ENCODE results near the gene LCNL1.

Gene LCNL1

DNA sequence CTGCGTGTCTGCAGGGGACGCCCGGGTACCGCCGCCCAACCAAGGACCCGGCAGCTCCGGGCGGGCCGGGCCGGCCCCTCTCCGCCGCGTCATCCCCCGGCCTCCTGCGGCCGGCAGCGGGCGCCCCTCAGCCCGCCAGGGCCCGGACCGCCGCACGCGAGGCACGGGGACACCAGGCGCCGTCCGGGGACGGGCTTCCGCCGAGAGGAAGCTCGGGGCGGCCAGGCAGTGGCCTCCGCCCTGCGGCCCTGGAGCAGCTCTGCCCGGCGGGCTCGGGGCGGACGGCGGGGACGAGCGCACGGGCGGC lies 38.6 kb upstream of the LCNL1 start:
- TF ChIP-seq, protein P1, sequence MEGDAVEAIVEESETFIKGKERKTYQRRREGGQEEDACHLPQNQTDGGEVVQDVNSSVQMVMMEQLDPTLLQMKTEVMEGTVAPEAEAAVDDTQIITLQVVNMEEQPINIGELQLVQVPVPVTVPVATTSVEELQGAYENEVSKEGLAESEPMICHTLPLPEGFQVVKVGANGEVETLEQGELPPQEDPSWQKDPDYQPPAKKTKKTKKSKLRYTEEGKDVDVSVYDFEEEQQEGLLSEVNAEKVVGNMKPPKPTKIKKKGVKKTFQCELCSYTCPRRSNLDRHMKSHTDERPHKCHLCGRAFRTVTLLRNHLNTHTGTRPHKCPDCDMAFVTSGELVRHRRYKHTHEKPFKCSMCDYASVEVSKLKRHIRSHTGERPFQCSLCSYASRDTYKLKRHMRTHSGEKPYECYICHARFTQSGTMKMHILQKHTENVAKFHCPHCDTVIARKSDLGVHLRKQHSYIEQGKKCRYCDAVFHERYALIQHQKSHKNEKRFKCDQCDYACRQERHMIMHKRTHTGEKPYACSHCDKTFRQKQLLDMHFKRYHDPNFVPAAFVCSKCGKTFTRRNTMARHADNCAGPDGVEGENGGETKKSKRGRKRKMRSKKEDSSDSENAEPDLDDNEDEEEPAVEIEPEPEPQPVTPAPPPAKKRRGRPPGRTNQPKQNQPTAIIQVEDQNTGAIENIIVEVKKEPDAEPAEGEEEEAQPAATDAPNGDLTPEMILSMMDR (IDR thresholded peaks at IDR 0.05; ENCODE audit: poor library complexity, severe bottlenecking) = no peak
- ATAC-seq (ENCODE audit: low read depth) (peak; percentile 24), DNase-seq (ENCODE audit: low spot score) (peak; percentile 53)
- Histone ChIP-seq H3K9me3 (ENCODE audit: severe bottlenecking) (no peaks in the 10 kb centered on the region), H3K27me3 (ENCODE audit: insufficient read depth, poor library complexity, severe bottlenecking) (no peaks in the 10 kb centered on the region), H3K4me1 (ENCODE audit: insufficient read depth, poor library complexity, severe bottlenecking) (peaks cover 9% of the 10 kb centered on the region), H3K4me3 (ENCODE audit: severe bottlenecking) (peak overlapping the region; percentile 98), H3K36me3 (ENCODE audit: low read depth) (peaks cover 31% of the 10 kb centered on the region), H3K27ac (ENCODE audit: poor library complexity, severe bottlenecking) (peak overlapping the region; percentile 69)

DNA sequence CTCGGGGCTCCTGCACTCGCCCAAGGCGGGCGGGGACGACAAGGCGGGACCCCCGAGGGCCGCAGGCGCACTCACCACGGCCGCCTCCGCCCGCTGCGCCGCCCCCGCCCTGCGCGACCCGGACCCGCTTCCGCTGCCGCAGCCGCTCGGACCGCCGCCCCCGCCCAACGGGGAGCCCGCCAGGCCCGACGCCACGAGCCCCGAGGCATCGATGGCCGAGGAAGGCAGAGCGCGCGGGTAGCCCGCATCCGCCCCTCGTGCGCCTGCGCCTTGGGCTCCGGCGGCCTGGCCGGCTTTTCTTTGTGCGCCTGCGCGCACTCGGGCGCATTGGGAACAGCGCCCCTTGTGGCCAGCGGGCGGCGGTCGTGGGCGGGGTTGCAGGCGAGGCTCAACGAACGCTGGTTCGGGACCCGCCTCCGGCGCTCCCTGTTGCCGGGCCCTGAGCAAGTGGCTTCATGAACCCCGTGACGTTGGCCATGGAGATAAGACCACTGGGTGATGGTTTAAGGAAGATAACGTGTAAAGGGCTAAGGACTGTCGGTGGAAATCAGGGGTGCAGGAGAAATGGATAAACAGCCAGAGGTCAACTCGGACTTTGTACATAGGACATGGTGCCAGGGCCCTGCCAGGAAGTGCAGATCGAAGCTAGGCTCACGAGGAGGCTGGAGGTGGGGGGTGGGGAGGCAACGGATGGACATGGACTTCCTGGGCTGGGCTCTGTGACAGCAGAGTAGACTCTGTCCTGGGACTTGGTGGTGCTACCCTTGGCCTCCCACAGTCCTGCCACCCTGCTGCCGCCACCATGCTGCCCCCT lies 38.1 kb upstream of the LCNL1 start, which contains the start of the genes C8G and FBXW5:
Gene C8G, plus strand, starts transcription at position 725 of the 814 bp plus-strand sequence. Its CDS starts 78 bp downstream, at position 803.
Gene FBXW5, minus strand, starts transcription at position 220 of the 814 bp plus-strand sequence. CDS start 655 bp downstream, outside the sequence.
- DNase-seq (ENCODE audit: low spot score) = peak; percentile 93
- TF ChIP-seq, protein P1 (IDR thresholded peaks at IDR 0.05; ENCODE audit: poor library complexity, severe bottlenecking) = peak; percentile 99
- peak; percentile 52 for ATAC-seq (ENCODE audit: low read depth)
- Histone ChIP-seq H3K36me3 (ENCODE audit: low read depth) (peaks cover 31% of the 10 kb centered on the region), H3K9me3 (ENCODE audit: severe bottlenecking) (no peaks in the 10 kb centered on the region), H3K27ac (ENCODE audit: poor library complexity, severe bottlenecking) (peak within 1 kb of the TSS; percentile 69), H3K27me3 (ENCODE audit: insufficient read depth, poor library complexity, severe bottlenecking) (no peaks in the 10 kb centered on the region), H3K4me3 (ENCODE audit: severe bottlenecking) (peak within 1 kb of the TSS; percentile 98), H3K4me1 (ENCODE audit: insufficient read depth, poor library complexity, severe bottlenecking) (peaks cover 9% of the 10 kb centered on the region)

DNA sequence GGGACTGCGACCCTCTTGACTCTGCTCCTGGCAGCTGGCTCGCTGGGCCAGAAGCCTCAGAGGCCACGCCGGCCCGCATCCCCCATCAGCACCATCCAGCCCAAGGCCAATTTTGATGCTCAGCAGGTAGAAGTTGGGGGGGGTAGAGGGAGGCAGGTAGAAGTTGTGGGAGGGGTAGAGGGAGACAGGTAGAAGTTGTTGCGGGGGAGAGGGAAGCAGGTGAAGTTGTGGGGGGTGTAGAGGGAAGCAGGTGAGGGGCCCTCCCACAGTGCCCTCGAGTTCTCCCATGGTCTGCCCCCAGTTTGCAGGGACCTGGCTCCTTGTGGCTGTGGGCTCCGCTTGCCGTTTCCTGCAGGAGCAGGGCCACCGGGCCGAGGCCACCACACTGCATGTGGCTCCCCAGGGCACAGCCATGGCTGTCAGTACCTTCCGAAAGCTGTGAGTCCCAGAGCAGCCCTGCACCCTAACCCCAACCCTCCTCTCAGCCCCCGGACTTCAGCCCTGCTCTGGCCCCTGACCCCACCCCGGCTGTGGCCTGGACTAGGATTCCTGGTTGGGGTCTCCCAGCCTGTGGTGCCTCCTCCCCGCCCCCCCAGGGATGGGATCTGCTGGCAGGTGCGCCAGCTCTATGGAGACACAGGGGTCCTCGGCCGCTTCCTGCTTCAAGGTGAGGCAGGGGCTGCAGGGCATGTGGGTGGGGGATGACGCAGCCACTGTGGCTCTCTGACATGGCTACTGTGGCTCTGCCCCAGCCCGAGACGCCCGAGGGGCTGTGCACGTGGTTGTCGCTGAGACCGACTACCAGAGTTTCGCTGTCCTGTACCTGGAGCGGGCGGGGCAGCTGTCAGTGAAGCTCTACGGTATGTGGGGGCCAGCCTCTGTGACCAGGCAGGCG lies 37.2 kb upstream of the LCNL1 start:
- DNase-seq (ENCODE audit: low spot score) (no peak), ATAC-seq (ENCODE audit: low read depth) (no peak)
- no peak overlapping the region for H3K27ac ChIP-seq (ENCODE audit: poor library complexity, severe bottlenecking)
- peaks cover 23% of the 10 kb centered on the region for H3K36me3 ChIP-seq (ENCODE audit: low read depth)
- H3K4me1 ChIP-seq (ENCODE audit: insufficient read depth, poor library complexity, severe bottlenecking) = peaks cover 9% of the 10 kb centered on the region
- TF ChIP-seq, protein P1 (IDR thresholded peaks at IDR 0.05; ENCODE audit: poor library complexity, severe bottlenecking) = no peak
- no peak overlapping the region for H3K4me3 ChIP-seq (ENCODE audit: severe bottlenecking)
- H3K9me3 ChIP-seq (ENCODE audit: severe bottlenecking) = no peaks in the 10 kb centered on the region
- no peaks in the 10 kb centered on the region for H3K27me3 ChIP-seq (ENCODE audit: insufficient read depth, poor library complexity, severe bottlenecking)

DNA sequence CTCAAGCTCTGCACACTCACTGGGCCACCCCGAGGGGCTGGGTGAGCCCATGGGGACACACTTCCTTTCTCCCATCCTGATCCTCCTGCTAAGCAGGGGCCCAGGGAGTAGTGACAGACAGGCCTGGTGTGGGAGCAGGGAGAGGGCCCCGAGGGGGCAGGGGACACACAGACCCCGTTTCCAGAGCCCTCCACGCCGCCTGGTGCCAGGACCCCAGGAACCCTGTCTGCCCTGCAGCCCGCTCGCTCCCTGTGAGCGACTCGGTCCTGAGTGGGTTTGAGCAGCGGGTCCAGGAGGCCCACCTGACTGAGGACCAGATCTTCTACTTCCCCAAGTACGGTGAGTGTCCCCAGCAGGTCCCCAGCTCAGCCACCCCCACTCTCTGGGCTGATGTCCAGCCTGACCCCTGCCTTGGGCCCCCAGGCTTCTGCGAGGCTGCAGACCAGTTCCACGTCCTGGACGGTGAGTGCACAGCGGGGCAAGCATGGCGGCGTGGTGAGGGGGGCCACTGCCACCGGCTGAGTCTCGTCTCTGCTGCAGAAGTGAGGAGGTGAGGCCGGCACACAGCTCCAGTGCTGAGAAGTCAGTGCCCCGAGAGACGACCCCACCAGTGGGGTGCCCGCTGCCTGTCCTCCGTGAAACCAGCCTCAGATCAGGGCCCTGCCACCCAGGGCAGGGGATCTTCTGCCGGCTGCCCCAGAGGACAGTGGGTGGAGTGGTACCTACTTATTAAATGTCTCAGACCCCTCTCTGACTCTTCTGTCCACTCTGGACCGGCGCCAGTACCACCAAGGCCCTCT lies 36.4 kb upstream of the LCNL1 start:
- TF ChIP-seq, protein P1 (IDR thresholded peaks at IDR 0.05; ENCODE audit: poor library complexity, severe bottlenecking) = no peak
- no peaks in the 10 kb centered on the region for H3K9me3 ChIP-seq (ENCODE audit: severe bottlenecking)
- ATAC-seq (ENCODE audit: low read depth) (no peak), DNase-seq (ENCODE audit: low spot score) (peak; percentile 71)
- peaks cover 15% of the 10 kb centered on the region for H3K36me3 ChIP-seq (ENCODE audit: low read depth)
- H3K27me3 ChIP-seq (ENCODE audit: insufficient read depth, poor library complexity, severe bottlenecking) = no peaks in the 10 kb centered on the region
- H3K4me3 ChIP-seq (ENCODE audit: severe bottlenecking) = no peak overlapping the region
- peaks cover 9% of the 10 kb centered on the region for H3K4me1 ChIP-seq (ENCODE audit: insufficient read depth, poor library complexity, severe bottlenecking)
- no peak overlapping the region for H3K27ac ChIP-seq (ENCODE audit: poor library complexity, severe bottlenecking)

Data from RWPE2 (cell line).